Skeletal muscle satellite cell (primary cell): Measurements from ENCODE around the gene TMED9.

Experiments
- H3K27me3 ChIP-seq: 2 replicates; pipeline ENCODE4 v1.7.0; 2013; ENCODE audit warnings: low read length; ENCODE audit not compliant: control insufficient read depth, insufficient read depth
- H3K36me3 ChIP-seq: 2 replicates; pipeline ENCODE4 v1.7.0; 2013; ENCODE audit warnings: mild to moderate bottlenecking, control low read depth, low read length; ENCODE audit not compliant: insufficient read depth
- H3K4me1 ChIP-seq: 2 replicates; pipeline ENCODE4 v1.7.0; 2013; ENCODE audit warnings: low read length; ENCODE audit not compliant: control insufficient read depth, insufficient read depth
- H3K4me2 ChIP-seq: 2 replicates; pipeline ENCODE4 v1.7.0; 2013; ENCODE audit warnings: mild to moderate bottlenecking, low read length
- H3K4me3 ChIP-seq: 2 replicates; pipeline ENCODE4 v1.7.0; 2013; ENCODE audit warnings: low read length
- H3K9ac ChIP-seq: 2 replicates; pipeline ENCODE4 v1.7.0; 2013; ENCODE audit warnings: mild to moderate bottlenecking, low read depth, low read length, moderate library complexity
- H3K9me3 ChIP-seq: replicated peaks from 2 replicates; pipeline ENCODE4 v1.7.0; 2013; ENCODE audit warnings: mild to moderate bottlenecking, control low read depth, low read length

The TMED9 gene

DNA sequence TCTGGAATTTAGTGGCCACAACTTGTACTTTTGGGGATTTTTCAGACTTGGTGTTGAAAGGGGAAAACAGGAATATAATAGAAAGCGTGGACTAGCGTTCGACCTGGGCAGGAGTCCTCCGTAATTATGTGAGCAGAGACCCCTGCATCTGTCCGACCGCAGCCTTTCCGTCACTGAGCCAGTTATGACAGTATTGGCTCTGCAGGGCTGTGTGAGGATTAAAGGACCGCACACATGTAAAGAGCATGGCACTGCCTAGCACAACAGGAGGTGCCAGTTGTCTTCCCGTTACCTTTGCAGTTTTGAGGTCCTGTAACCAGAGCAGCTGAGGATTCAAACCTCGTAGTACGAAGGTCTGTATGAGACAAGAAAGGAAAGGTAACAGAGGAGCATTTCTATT lies 9.1 kb downstream of the TMED9 start:
- Histone ChIP-seq H3K36me3 (peaks cover 8% of the 10 kb centered on the region), H3K9me3 (no peaks in the 10 kb centered on the region), H3K4me1 (peaks cover 15% of the 10 kb centered on the region), H3K27me3 (no peaks in the 10 kb centered on the region), H3K9ac (peak overlapping the region; percentile 93), H3K4me3 (peak overlapping the region; percentile 79), H3K4me2 (peak overlapping the region; percentile 95)

DNA sequence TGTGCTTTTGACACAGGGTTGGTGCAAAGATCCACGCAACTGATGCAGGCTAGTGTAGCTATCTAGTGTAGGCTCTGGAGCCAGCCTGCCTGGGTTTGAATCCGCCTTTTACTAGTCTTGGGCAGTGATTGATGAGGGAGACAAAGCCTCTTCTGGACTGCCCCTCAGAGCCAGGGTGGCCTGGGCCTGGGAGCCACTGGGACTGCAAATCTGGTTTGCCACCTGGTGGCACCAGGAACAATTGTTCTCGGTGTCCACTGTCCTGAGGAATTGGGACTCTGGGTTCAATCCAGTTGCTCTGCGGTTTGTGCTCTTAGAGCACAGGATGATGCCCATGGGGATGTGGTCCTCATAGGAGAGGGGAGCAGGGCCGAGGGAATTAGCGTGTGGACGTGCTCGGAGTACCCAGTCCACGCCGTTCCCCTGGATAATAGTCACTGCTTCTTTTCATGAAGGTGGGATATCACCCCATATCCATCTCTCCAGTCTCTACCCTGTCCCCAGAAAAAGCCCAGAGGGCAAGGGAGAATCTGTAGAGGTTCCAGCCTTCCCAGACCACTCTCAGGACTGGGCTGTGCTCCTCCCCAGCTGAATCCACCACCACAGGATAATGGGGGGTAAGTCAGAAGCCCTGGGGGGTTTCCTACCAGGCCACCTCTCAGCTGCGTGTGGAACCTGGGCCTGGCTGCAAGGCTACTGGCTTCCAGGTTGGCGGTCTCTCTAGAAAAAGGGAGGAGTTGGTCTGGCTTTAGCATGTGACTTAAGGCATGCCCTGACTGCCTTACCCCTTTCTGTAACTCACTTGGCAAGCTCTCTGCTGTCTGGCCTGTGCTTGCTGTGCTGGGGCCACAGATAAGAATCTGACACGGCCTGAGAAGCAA lies 9.8 kb downstream of the TMED9 start:
- Histone ChIP-seq H3K4me2 (no peak overlapping the region), H3K4me1 (peaks cover 15% of the 10 kb centered on the region), H3K36me3 (peaks cover under 1% of the 10 kb centered on the region), H3K4me3 (no peak overlapping the region), H3K9ac (no peak overlapping the region), H3K9me3 (no peaks in the 10 kb centered on the region), H3K27me3 (no peaks in the 10 kb centered on the region)

DNA sequence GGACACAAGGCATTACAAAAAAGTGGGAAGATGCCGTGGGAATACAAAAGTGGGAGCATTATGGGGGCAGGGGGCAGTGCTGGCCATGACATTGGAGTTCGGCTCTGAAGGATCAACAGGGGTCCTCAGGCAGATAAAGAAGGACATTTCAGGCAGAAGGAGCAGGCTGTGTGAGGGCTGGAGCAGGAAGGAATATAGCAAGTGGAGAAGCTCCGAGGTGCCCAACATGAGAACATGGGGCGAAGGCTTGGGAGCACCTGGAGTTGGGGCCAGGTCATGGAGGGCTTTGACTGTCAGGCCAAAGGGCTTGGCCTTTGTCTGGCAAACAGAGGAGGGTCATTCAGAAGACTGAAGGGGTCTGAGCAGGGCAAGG lies 10.4 kb downstream of the TMED9 start:
- Histone ChIP-seq H3K9ac (no peak overlapping the region), H3K4me2 (no peak overlapping the region), H3K36me3 (no peaks in the 10 kb centered on the region), H3K27me3 (no peaks in the 10 kb centered on the region), H3K9me3 (no peaks in the 10 kb centered on the region), H3K4me3 (no peak overlapping the region), H3K4me1 (peaks cover 15% of the 10 kb centered on the region)

DNA sequence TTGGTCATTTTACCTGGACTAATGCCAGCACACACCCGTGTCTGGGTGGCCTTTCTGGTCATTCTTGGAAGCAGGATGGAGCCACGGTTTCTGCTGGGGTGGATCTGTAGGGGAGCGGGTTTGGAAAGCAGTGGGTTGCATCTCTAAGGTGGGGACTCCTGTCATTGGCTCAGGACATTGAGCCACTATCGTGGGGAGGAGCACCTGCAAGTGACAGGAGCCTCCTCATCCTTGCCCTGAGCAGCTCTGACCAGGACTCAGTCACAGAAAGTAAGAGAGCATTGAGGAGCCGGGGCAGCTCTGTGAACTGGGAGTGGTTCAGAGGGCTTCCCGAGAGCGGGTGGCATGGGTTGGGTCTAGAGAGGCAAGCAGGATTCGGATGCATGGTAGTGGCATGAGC lies 11.6 kb downstream of the TMED9 start:
- Histone ChIP-seq H3K4me3 (no peak overlapping the region), H3K36me3 (peaks cover 4% of the 10 kb centered on the region), H3K9me3 (no peaks in the 10 kb centered on the region), H3K27me3 (no peaks in the 10 kb centered on the region), H3K9ac (no peak overlapping the region), H3K4me2 (no peak overlapping the region), H3K4me1 (peaks cover 11% of the 10 kb centered on the region)

DNA sequence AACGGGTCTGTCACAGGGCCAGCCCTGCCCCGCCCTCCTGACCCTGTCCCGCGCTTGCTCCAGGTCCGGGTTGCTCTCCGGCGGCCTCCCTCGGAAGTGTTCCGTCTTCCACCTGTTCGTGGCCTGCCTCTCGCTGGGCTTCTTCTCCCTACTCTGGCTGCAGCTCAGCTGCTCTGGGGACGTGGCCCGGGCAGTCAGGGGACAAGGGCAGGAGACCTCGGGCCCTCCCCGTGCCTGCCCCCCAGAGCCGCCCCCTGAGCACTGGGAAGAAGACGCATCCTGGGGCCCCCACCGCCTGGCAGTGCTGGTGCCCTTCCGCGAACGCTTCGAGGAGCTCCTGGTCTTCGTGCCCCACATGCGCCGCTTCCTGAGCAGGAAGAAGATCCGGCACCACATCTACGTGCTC lies 12.1 kb downstream of the TMED9 start:
- Histone ChIP-seq H3K27me3 (no peaks in the 10 kb centered on the region), H3K9ac (no peak overlapping the region), H3K4me3 (no peak overlapping the region), H3K4me1 (peaks cover 8% of the 10 kb centered on the region), H3K36me3 (peaks cover 4% of the 10 kb centered on the region), H3K9me3 (no peaks in the 10 kb centered on the region), H3K4me2 (no peak overlapping the region)

DNA sequence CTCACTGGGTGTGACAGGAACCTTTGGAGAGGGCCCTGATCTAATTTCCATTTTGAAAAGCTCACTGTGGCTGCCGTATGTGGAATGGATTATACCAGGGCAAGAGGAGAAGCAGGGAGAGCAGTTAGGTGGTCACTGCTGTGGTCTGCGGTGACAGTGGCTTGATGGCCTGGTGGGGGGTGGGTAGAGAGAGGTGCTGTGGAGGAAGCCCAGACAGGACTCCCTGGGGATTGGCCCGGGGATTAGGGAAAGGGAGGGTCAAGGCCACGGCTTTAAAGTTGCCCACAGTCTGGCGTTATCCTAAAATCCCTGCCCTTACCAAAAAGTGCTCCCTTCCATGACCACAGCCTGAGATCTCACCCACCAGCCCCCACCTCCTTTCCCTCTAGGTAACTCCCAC lies 12.7 kb downstream of the TMED9 start:
- Histone ChIP-seq H3K4me3 (no peak overlapping the region), H3K9me3 (no peaks in the 10 kb centered on the region), H3K36me3 (peaks cover 7% of the 10 kb centered on the region), H3K4me2 (no peak overlapping the region), H3K27me3 (no peaks in the 10 kb centered on the region), H3K9ac (no peak overlapping the region), H3K4me1 (peaks cover 7% of the 10 kb centered on the region)

DNA sequence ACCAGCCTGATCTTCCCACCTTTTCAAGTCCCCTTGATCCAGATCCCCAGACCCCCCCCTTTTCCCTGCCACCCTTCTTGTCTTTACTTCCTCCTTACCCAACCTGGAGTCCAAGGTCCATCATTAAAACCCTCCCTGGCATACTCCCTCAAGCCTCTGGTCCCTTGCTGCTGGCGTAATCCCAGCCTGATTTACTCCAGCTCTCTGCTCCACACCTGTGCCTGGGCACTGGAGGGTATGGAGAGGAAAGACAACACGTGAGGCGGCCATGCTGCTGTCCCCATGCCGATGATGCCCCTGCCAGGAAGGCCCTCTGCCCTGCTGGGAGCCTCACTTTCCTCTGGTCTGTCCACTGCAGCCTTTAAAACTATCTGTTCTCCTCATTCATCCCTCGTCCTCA lies 13.1 kb downstream of the TMED9 start:
- Histone ChIP-seq H3K36me3 (peaks cover 11% of the 10 kb centered on the region), H3K9me3 (no peaks in the 10 kb centered on the region), H3K27me3 (no peaks in the 10 kb centered on the region), H3K9ac (no peak overlapping the region), H3K4me1 (peaks cover 7% of the 10 kb centered on the region), H3K4me2 (no peak overlapping the region), H3K4me3 (no peak overlapping the region)

DNA sequence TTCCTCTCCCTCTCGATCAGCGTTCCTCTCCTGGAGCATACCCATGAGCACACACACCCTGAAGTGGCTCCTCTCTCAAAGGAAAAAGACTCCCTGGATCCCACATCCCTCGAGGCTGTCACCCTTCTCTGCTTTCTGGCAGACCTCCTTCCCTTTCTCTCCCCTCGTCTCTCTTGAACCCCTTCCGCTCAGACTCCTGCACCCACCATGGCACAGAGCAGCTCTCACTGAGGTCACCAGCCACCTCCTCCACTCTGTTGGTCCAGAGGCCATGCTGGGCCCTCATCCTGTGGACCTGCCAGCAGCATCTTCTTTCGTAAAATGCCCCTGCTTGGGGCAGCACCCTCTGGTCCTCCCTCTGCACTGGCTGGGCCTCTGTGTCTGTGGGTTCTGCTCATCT lies 13.7 kb downstream of the TMED9 start:
- H3K36me3 ChIP-seq = peaks cover 11% of the 10 kb centered on the region
- H3K9me3 ChIP-seq = no peaks in the 10 kb centered on the region
- H3K4me1 ChIP-seq = peaks cover 7% of the 10 kb centered on the region
- H3K27me3 ChIP-seq = no peaks in the 10 kb centered on the region
- no peak overlapping the region for H3K9ac ChIP-seq
- no peak overlapping the region for H3K4me2 ChIP-seq
- H3K4me3 ChIP-seq = no peak overlapping the region

DNA sequence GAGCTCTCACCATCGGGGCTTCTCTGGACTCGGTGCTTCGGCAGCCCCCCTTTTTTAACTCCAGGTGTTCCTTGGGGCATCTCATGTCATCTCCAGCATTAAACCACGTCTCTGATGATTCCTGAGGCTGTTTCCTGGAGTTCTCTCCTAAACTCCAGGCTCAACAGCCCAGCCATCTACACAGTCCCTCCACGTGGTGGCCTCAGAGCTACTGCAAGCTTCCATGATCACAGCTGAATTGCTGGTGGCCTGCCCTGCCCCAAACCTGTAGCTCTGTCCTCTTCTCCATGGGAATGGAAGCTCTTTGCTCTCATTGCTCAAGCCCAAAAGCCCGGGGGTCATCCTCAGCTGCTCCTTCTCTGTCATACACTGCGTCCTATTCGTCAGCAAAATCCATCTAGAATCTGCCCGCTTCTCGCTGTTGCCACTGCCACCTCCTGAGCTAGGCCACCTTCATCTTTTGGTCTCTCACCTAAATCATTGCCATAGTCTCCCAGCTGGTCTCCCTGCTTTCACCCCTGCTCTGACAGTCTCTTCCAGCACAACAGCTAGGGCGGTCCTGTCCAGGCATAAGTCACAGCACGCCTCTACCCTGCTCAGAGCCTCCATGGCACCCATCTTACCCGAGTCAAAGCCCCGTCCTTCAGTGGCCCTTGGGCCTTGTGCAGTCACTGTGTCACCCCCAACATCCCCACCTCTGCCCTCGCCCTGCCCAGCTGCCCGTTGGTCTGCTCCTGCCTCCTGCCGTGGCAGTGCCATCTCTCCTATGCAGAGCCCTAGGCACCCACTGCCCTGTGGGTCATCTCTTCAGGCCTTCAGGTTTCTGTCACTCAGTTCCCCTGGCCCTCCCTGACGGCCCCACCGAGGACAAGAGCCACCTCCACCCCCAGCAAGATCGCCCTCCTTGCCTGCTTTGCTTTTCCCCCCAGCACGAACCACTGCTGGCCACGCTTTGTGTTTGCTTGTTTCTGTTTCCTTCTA lies 14.4 kb downstream of the TMED9 start:
- peaks cover under 1% of the 10 kb centered on the region for H3K4me1 ChIP-seq
- H3K4me3 ChIP-seq = no peak overlapping the region
- H3K27me3 ChIP-seq = no peaks in the 10 kb centered on the region
- H3K36me3 ChIP-seq = peaks cover 11% of the 10 kb centered on the region
- no peak overlapping the region for H3K4me2 ChIP-seq
- no peak overlapping the region for H3K9ac ChIP-seq
- H3K9me3 ChIP-seq = no peaks in the 10 kb centered on the region

DNA sequence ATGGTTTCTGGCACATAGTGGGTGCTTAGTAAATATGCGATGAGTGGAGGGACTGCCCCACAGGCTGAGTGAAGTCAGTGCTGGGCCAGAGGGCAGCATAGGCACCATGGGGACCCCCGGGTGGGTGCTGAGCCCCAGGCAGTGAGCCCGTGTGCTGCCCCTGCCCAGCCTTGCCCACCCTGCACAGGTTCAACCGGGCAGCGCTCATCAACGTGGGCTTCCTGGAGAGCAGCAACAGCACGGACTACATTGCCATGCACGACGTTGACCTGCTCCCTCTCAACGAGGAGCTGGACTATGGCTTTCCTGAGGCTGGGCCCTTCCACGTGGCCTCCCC lies 15.1 kb downstream of the TMED9 start:
- Histone ChIP-seq H3K36me3 (peaks cover 11% of the 10 kb centered on the region), H3K9ac (no peak overlapping the region), H3K4me3 (no peak overlapping the region)

DNA sequence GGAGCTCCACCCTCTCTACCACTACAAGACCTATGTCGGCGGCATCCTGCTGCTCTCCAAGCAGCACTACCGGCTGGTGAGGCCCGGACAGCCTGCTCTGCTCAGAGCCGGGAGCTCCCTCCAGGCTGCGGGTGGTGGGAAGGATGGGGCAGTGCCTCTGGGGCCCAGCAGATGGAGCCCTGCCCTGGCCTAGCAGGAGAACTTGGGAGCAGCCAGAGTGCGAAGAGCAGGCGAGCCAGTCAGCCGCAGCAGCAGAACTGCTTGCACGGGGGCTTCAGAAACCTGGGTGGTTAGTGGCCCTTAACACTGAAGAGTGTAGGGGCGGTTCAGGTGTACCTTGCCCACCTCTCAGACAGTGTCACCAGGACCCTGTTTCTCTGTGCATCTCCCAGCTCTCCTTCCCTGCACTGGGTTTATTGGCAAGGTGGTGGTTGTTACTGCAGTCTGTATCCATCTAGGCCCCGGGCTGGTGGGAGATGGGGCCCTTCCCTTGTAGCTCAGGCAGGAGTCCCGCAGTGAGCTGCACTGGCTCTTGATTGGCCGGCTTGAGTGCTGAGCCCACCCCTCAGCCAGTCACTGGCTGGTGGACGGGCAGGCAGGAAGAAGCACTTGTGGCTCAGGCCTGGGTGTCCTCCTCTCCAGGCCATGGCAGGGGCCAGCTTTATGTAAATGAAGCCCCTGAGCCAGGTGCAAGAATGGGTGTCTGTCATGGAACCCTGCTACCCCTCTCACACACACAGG lies 15.6 kb downstream of the TMED9 start:
- Histone ChIP-seq H3K4me3 (no peak overlapping the region), H3K9ac (no peak overlapping the region), H3K9me3 (no peaks in the 10 kb centered on the region), H3K4me1 (no peaks in the 10 kb centered on the region), H3K27me3 (no peaks in the 10 kb centered on the region), H3K36me3 (peaks cover 11% of the 10 kb centered on the region), H3K4me2 (no peak overlapping the region)

More for the DNA sequence above, 15.1 kb downstream of the TMED9 start:
- no peaks in the 10 kb centered on the region for H3K27me3 ChIP-seq
- H3K4me2 ChIP-seq = no peak overlapping the region
- no peaks in the 10 kb centered on the region for H3K4me1 ChIP-seq
- no peaks in the 10 kb centered on the region for H3K9me3 ChIP-seq
